MM.1S (cell line): Measurements from ENCODE around the gene CAPZA1.

Experiments used
- CTCF ChIP-seq: fragments of 300-600 bp; sonication (generic); IDR thresholded peaks from 2 replicates; pipeline ENCODE4 v1.5.1; 2016; ENCODE audit warnings: antibody characterized with exemption, low read length, mixed read lengths
- EZH2phosphoT487 ChIP-seq: fragments of 300-600 bp; sonication (generic); IDR thresholded peaks from 2 replicates; pipeline ENCODE4 v1.6.1; 2018; ENCODE audit warnings: antibody characterized with exemption, low read length

- peak; percentile 37; the same call in 1 of the 2 replicates for TF ChIP-seq CTCF
- no peak for TF ChIP-seq EZH2phosphoT487
Observed at GRCh38 chr1:112614460-112615065, 5.1 kb upstream of the CAPZA1 start.
